Measurements from ENCODE around the gene ISCA2. TPM values are rescaled to one million over a fixed set of nuclear protein-coding genes. Genes with fewer than 3 reads are reported as not detected.
A peak's percentile ranks its signal among the peaks of the same experiment; 100 is the strongest.

ISCA2 gene
- total RNA-seq, 2 donors from 2014 or later, result 9.3 to 12.9 TPM

- intact Hi-C loops (cut with DNase I), result no loop called here
- DNase-seq (ENCODE audit: low spot score), result peak; percentile 71
These were observed 25.9 kb downstream of the ISCA2 start for GRCh38 chr14:74519316-74520074.

GRCh38 chr14:74521756-74522155 lies 28.2 kb downstream of the ISCA2 start:
- intact Hi-C loops (cut with DNase I), result no loop called here

GRCh38 chr14:74522740-74523139 lies 29.2 kb downstream of the ISCA2 start:
- intact Hi-C loops (cut with DNase I), result no loop called here
- DNase-seq (ENCODE audit: low spot score), result peak; percentile 63

More at GRCh38 chr14:74521756-74522155, 28.2 kb downstream of the ISCA2 start:
- peak; percentile 71 for DNase-seq (ENCODE audit: low spot score)

- intact Hi-C loops (cut with DNase I), result no loop called here
These were observed 30.7 kb downstream of the ISCA2 start for GRCh38 chr14:74524076-74524811.

GRCh38 chr14:74524812-74525135 lies 31.2 kb downstream of the ISCA2 start:
- intact Hi-C loops (cut with DNase I), result no loop called here
- DNase-seq (ENCODE audit: low spot score), result no peak

More at GRCh38 chr14:74524076-74524811, 30.7 kb downstream of the ISCA2 start:
- DNase-seq (ENCODE audit: low spot score), result no peak

- intact Hi-C loops (cut with DNase I), result no loop called here
- no peak for DNase-seq (ENCODE audit: low spot score)
These were observed 31.8 kb downstream of the ISCA2 start for GRCh38 chr14:74525361-74525851.

GRCh38 chr14:74526854-74527585 lies 33.5 kb downstream of the ISCA2 start:
- DNase-seq (ENCODE audit: low spot score), result no peak
- intact Hi-C loops (cut with DNase I), result no loop called here

- no peak for DNase-seq (ENCODE audit: low spot score)
These were observed 34.2 kb downstream of the ISCA2 start for GRCh38 chr14:74527736-74528280.

GRCh38 chr14:74528406-74528805 lies 34.8 kb downstream of the ISCA2 start:
- no peak for DNase-seq (ENCODE audit: low spot score)
- intact Hi-C loops (cut with DNase I), result no loop called here

More at GRCh38 chr14:74527736-74528280, 34.2 kb downstream of the ISCA2 start:
- intact Hi-C loops (cut with DNase I), result no loop called here

- no peak for DNase-seq (ENCODE audit: low spot score)
- intact Hi-C loops (cut with DNase I), result no loop called here
These were observed 35.3 kb downstream of the ISCA2 start for GRCh38 chr14:74528886-74529285.

- no peak for DNase-seq (ENCODE audit: low spot score)
- intact Hi-C loops (cut with DNase I), result no loop called here
These were observed 37.4 kb downstream of the ISCA2 start for GRCh38 chr14:74531006-74531405.

- intact Hi-C loops (cut with DNase I), result no loop called here
- DNase-seq (ENCODE audit: low spot score), result peak; percentile 88
These were observed 37.9 kb downstream of the ISCA2 start for GRCh38 chr14:74531467-74531866.

GRCh38 chr14:74532246-74532645 lies 38.7 kb downstream of the ISCA2 start:
- intact Hi-C loops (cut with DNase I), result no loop called here
- DNase-seq (ENCODE audit: low spot score), result no peak

GRCh38 chr14:74533576-74533975 lies 40.0 kb downstream of the ISCA2 start:
- intact Hi-C loops (cut with DNase I), result no loop called here
- no peak for DNase-seq (ENCODE audit: low spot score)

GRCh38 chr14:74535756-74536325 lies 42.3 kb downstream of the ISCA2 start:
- peak; percentile 73 for DNase-seq (ENCODE audit: low spot score)
- intact Hi-C loops (cut with DNase I), result loop anchor here in 1 of 2 donors (5.0 kb wide), 1 partner anchor 1301 kb away; no protein-coding TSS in a partner anchor

GRCh38 chr14:74536336-74536735 lies 42.8 kb downstream of the ISCA2 start:
- intact Hi-C loops (cut with DNase I), result loop anchor here in 1 of 2 donors (5.0 kb wide), 1 partner anchor 1301 kb away; no protein-coding TSS in a partner anchor
- DNase-seq (ENCODE audit: low spot score), result peak; percentile 40

GRCh38 chr14:74538411-74539391 lies 45.1 kb downstream of the ISCA2 start:
- intact Hi-C loops (cut with DNase I), result loop anchor here in 1 of 2 donors (5.0 kb wide), 1 partner anchor 1299 kb away; no protein-coding TSS in a partner anchor
- peak; percentile 48 for DNase-seq (ENCODE audit: low spot score)

- no peak for DNase-seq (ENCODE audit: low spot score)
- intact Hi-C loops (cut with DNase I), result loop anchor here in 1 of 2 donors (5.0 kb wide), 1 partner anchor 1298 kb away; no protein-coding TSS in a partner anchor
These were observed 45.9 kb downstream of the ISCA2 start for GRCh38 chr14:74539503-74539902.
